ENCODE results near the gene KCNIP2. TPM values are rescaled to one million over a fixed set of nuclear protein-coding genes. Genes with fewer than 3 reads are reported as not detected.
A peak's percentile ranks its signal among the peaks of the same experiment; 100 is the strongest.

KCNIP2 gene
- total and polyA plus RNA-seq, 4 donors: 0.18 to 2.0 (median 0.72) TPM

DNA sequence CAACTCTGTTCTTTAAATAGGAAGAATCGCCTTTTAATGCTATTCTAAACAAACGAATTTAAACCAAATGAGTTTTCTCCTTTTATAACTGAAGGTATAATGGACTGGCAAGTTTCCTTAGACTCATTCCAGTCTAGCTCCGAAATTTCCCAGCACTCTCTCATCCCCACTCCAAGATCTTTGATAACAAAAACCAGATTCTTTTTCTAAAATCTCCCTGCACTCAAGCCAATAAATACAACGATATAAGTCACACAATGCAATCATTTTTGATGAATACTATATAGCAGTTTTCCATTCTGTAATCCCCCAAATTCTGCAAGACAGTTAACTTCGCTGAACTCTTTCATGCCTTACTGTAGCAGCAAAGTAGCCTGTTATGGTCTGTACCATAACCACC is 27.2 kb downstream of the KCNIP2 start:
- Histone ChIP-seq H3K4me3 (ENCODE audit: low read depth in 1 of 3, low read length in 3 of 3) (peak overlapping the region; percentile 80 to 96 (median 83)), H3K36me3 (ENCODE audit: control insufficient read depth in 4 of 4, insufficient read depth in 3 of 4, low read depth in 1 of 4, low read length in 3 of 4) (peaks cover 0 to 5% (median 3%) of the 10 kb centered on the region in 4 donors), H3K27ac (ENCODE audit: low read depth in 1 of 2, low read length in 2 of 2) (peak overlapping the region; percentile 72 to 91), H3K9ac (ENCODE audit: low read depth in 1 of 2, low read length in 2 of 2) (peak overlapping the region; percentile 89 to 97), H3K27me3 (ENCODE audit: control insufficient read depth in 4 of 4, insufficient read depth in 4 of 4, low read length in 3 of 4) (no peaks in the 10 kb centered on the region), H3K9me3 (ENCODE audit: control insufficient read depth in 4 of 4, low read length in 3 of 4) (no peaks in the 10 kb centered on the region), H3K4me1 (ENCODE audit: control insufficient read depth in 4 of 4, insufficient read depth in 4 of 4, low read length in 3 of 4) (peaks cover 9 to 39% (median 23%) of the 10 kb centered on the region in 4 donors)
- 2% methylated on average over 5 of the region's 5 CpGs for WGBS
- no peak for DNase-seq (ENCODE audit: low spot score)
- TF ChIP-seq NR2F2 (IDR thresholded peaks at IDR 0.05) (no peak), FOXA2 (IDR thresholded peaks at IDR 0.05) (no peak), HNF4A (conservative IDR thresholded peaks at IDR 0.05) (no peak), SP1 (IDR thresholded peaks at IDR 0.05) (no peak), JUND (IDR thresholded peaks at IDR 0.05) (no peak), TAF1 (conservative IDR thresholded peaks at IDR 0.05) (no peak), YY1 (IDR thresholded peaks at IDR 0.05) (no peak)
- TF ChIP-seq, protein P1, sequence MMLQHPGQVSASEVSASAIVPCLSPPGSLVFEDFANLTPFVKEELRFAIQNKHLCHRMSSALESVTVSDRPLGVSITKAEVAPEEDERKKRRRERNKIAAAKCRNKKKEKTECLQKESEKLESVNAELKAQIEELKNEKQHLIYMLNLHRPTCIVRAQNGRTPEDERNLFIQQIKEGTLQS (IDR thresholded peaks at IDR 0.05): no peak
- TF ChIP-seq, protein P2, sequence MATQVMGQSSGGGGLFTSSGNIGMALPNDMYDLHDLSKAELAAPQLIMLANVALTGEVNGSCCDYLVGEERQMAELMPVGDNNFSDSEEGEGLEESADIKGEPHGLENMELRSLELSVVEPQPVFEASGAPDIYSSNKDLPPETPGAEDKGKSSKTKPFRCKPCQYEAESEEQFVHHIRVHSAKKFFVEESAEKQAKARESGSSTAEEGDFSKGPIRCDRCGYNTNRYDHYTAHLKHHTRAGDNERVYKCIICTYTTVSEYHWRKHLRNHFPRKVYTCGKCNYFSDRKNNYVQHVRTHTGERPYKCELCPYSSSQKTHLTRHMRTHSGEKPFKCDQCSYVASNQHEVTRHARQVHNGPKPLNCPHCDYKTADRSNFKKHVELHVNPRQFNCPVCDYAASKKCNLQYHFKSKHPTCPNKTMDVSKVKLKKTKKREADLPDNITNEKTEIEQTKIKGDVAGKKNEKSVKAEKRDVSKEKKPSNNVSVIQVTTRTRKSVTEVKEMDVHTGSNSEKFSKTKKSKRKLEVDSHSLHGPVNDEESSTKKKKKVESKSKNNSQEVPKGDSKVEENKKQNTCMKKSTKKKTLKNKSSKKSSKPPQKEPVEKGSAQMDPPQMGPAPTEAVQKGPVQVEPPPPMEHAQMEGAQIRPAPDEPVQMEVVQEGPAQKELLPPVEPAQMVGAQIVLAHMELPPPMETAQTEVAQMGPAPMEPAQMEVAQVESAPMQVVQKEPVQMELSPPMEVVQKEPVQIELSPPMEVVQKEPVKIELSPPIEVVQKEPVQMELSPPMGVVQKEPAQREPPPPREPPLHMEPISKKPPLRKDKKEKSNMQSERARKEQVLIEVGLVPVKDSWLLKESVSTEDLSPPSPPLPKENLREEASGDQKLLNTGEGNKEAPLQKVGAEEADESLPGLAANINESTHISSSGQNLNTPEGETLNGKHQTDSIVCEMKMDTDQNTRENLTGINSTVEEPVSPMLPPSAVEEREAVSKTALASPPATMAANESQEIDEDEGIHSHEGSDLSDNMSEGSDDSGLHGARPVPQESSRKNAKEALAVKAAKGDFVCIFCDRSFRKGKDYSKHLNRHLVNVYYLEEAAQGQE (IDR thresholded peaks at IDR 0.05): no peak
- TF ChIP-seq, protein P3, sequence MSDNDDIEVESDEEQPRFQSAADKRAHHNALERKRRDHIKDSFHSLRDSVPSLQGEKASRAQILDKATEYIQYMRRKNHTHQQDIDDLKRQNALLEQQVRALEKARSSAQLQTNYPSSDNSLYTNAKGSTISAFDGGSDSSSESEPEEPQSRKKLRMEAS (IDR thresholded peaks at IDR 0.05): no peak

DNA sequence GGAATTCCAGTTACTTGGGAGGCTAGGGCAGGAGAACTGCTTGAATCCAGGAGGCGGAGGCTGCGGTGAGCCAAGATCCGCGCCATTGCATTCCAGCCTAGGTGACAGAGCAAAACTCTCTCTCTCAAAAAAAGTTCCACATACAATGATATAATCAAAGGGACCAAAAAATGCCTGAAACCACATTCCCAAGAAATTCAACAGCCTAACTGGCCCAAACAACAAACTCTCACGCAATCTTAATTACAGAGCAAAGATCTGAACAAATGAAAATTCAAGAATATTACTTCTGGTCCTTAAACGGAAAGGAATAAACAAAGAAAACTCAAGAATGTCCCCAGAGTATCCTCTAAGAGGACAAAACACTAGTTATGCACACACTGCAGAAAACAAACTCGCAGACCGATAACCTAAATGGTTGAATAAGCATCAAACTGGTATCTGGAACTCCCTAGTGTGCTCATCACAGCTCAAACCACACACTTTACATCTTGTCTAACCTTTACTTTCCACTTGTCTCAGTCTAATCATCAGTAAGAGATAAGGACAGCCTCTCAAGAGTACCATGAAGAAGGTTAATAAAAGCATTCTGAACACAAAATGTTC is 29.0 kb downstream of the KCNIP2 start:
- TF ChIP-seq TAF1 (conservative IDR thresholded peaks at IDR 0.05) (no peak), HNF4A (conservative IDR thresholded peaks at IDR 0.05) (no peak), NR2F2 (IDR thresholded peaks at IDR 0.05) (no peak), HNF4G (IDR thresholded peaks at IDR 0.05) (no peak)
- TF ChIP-seq, protein P4, sequence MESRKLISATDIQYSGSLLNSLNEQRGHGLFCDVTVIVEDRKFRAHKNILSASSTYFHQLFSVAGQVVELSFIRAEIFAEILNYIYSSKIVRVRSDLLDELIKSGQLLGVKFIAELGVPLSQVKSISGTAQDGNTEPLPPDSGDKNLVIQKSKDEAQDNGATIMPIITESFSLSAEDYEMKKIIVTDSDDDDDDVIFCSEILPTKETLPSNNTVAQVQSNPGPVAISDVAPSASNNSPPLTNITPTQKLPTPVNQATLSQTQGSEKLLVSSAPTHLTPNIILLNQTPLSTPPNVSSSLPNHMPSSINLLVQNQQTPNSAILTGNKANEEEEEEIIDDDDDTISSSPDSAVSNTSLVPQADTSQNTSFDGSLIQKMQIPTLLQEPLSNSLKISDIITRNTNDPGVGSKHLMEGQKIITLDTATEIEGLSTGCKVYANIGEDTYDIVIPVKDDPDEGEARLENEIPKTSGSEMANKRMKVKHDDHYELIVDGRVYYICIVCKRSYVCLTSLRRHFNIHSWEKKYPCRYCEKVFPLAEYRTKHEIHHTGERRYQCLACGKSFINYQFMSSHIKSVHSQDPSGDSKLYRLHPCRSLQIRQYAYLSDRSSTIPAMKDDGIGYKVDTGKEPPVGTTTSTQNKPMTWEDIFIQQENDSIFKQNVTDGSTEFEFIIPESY (IDR thresholded peaks at IDR 0.05): no peak
- TF ChIP-seq, protein P2 (IDR thresholded peaks at IDR 0.05): no peak
- no peak overlapping the region for H3K9ac ChIP-seq (ENCODE audit: low read depth in 1 of 2, low read length in 2 of 2)
- H3K4me3 ChIP-seq (ENCODE audit: low read depth in 1 of 3, low read length in 3 of 3): no peak overlapping the region
- no peak overlapping the region for H3K27ac ChIP-seq (ENCODE audit: low read depth in 1 of 2, low read length in 2 of 2)
- 82% methylated on average over 8 of the region's 8 CpGs for WGBS
- no peaks in the 10 kb centered on the region for H3K9me3 ChIP-seq (ENCODE audit: control insufficient read depth in 4 of 4, low read length in 3 of 4)
- no peaks in the 10 kb centered on the region for H3K27me3 ChIP-seq (ENCODE audit: control insufficient read depth in 4 of 4, insufficient read depth in 4 of 4, low read length in 3 of 4)
- H3K36me3 ChIP-seq (ENCODE audit: control insufficient read depth in 4 of 4, insufficient read depth in 3 of 4, low read depth in 1 of 4, low read length in 3 of 4): peaks cover 2 to 11% (median 11%) of the 10 kb centered on the region in 4 donors
- DNase-seq (ENCODE audit: low spot score): no peak
- peaks cover 9 to 39% (median 23%) of the 10 kb centered on the region in 4 donors for H3K4me1 ChIP-seq (ENCODE audit: control insufficient read depth in 4 of 4, insufficient read depth in 4 of 4, low read length in 3 of 4)

All from liver (tissue), 9 donors.